Fibroblast of lung (primary cell): ENCODE results near the gene REPIN1. TPM values are rescaled to one million over a fixed set of nuclear protein-coding genes. Genes with fewer than 3 reads are reported as not detected.

ENCODE experiments used
- DNase-seq, 2 donors: peaks; one replicate each; pipeline versions ENCODE4 v3.0.0 to v3.0.0-alpha.2; 2010; ENCODE audit warnings: low read depth in 2 of 2
- H2AFZ ChIP-seq: 2 replicates; pipeline ENCODE4 v1.5.1; 2012; ENCODE audit warnings: low read length, control low read depth, inconsistent platforms
- H3K27ac ChIP-seq: 2 replicates; pipeline ENCODE4 v1.5.1; 2011; ENCODE audit warnings: low read length, control low read depth; ENCODE audit not compliant: insufficient read depth
- H3K27me3 ChIP-seq: 2 replicates; pipeline ENCODE4 v1.5.1; 2011; ENCODE audit warnings: mild to moderate bottlenecking, low read length; ENCODE audit not compliant: control insufficient read depth, insufficient read depth
- H3K36me3 ChIP-seq: 2 replicates; pipeline ENCODE4 v1.5.1; 2011; ENCODE audit warnings: low read length; ENCODE audit not compliant: control insufficient read depth, insufficient read depth
- H3K4me1 ChIP-seq: 2 replicates; pipeline ENCODE4 v1.5.1; 2011; ENCODE audit warnings: low read length; ENCODE audit not compliant: control insufficient read depth, insufficient read depth; ENCODE audit errors: extremely low read depth
- H3K4me2 ChIP-seq: 2 replicates; pipeline ENCODE4 v1.5.1; 2011; ENCODE audit warnings: low read length, control low read depth; ENCODE audit not compliant: insufficient read depth; ENCODE audit errors: extremely low read depth
- H3K4me3 ChIP-seq, 4 experiments: fragments of 200-600 bp in 1 of 4; sonication (generic) in 1 of 4; replicated peaks in 1 of 4; 2 replicates each; pipeline ENCODE4 v1.5.1; 2011 to 2016; ENCODE audit warnings: low read length in 4 of 4, low read depth in 3 of 4, mild to moderate bottlenecking in 3 of 4, control low read depth in 2 of 4, inconsistent platforms in 1 of 4, mixed read lengths in 1 of 4; ENCODE audit not compliant: insufficient read depth in 1 of 4; ENCODE audit errors: control extremely low read depth in 1 of 4
- H3K79me2 ChIP-seq: 2 replicates; pipeline ENCODE4 v1.5.1; 2012; ENCODE audit warnings: mild to moderate bottlenecking, low read length, inconsistent platforms; ENCODE audit not compliant: control insufficient read depth, insufficient read depth
- H3K9ac ChIP-seq: 2 replicates; pipeline ENCODE4 v1.5.1; 2011; ENCODE audit warnings: mild to moderate bottlenecking, low read length, control low read depth; ENCODE audit not compliant: insufficient read depth
- H3K9me3 ChIP-seq: 2 replicates; pipeline ENCODE4 v1.5.1; 2012; ENCODE audit warnings: low read depth, low read length; ENCODE audit not compliant: control insufficient read depth, insufficient read depth
- H4K20me1 ChIP-seq: 2 replicates; pipeline ENCODE4 v1.5.1; 2011; ENCODE audit warnings: low read length; ENCODE audit not compliant: control insufficient read depth, insufficient read depth; ENCODE audit errors: extremely low read depth
- CTCF ChIP-seq, 2 donors: IDR thresholded peaks in 1 of 2; conservative IDR thresholded peaks in 1 of 2; 1 replicate in 1 of 2; 2 replicates in 1 of 2; pipeline ENCODE4 v1.5.1; 2011 to 2012; ENCODE audit warnings: low read length in 2 of 2, control low read depth in 1 of 2, inconsistent platforms in 1 of 2, low read depth in 1 of 2, mild to moderate bottlenecking in 1 of 2
- EZH2 ChIP-seq: IDR thresholded peaks from 2 replicates; pipeline ENCODE4 v1.5.1; 2012; ENCODE audit warnings: low read length, control low read depth, mild to moderate bottlenecking; ENCODE audit errors: missing control alignments
- polyA plus RNA-seq, 2 donors: library from polyadenylated mRNA; depleted of rRNA in 1 of 2; stranded (reverse) in 1 of 2; unstranded in 1 of 2; fragments of >200 nt; gene quantifications; 2 replicates each; pipeline ENCODE4 v1.2.1, GENCODE V29; 2011 to 2012; ENCODE audit warnings: missing spikeins in 1 of 2
- total RNA-seq: library from RNA; depleted of rRNA; stranded (reverse); fragments of >200 nt; gene quantifications from 2 replicates; pipeline ENCODE4 v1.2.1, GENCODE V29; 2014

Gene REPIN1
- total and polyA plus RNA-seq, 2 donors (not counting 1 experiment from before 2014, with no cell fraction given): 20.8 to 41.3 TPM

GRCh38 chr7:150358988-150359621, 9.5 kb upstream of the REPIN1 start:
- DNase-seq: no peak

GRCh38 chr7:150359622-150360362, 8.8 kb upstream of the REPIN1 start:
- no peak overlapping the region for H3K27ac ChIP-seq
- H2AFZ ChIP-seq: no peak overlapping the region
- no peaks in the 10 kb centered on the region for H4K20me1 ChIP-seq
- no peaks in the 10 kb centered on the region for H3K36me3 ChIP-seq
- no peaks in the 10 kb centered on the region for H3K27me3 ChIP-seq
- H3K4me1 ChIP-seq: no peaks in the 10 kb centered on the region
- no peak overlapping the region for H3K4me2 ChIP-seq
- no peaks in the 10 kb centered on the region for H3K79me2 ChIP-seq
- no peak overlapping the region for H3K9ac ChIP-seq
- no peak overlapping the region for H3K4me3 ChIP-seq
- no peak for TF ChIP-seq CTCF (conservative IDR thresholded peaks at IDR 0.05 in 1 of 2, IDR thresholded peaks at IDR 0.05 in 1 of 2; ENCODE audit: low read depth in 1 of 2, low read length in 2 of 2)
- no peak for TF ChIP-seq EZH2
- H3K9me3 ChIP-seq: no peaks in the 10 kb centered on the region
- DNase-seq: no peak

More at GRCh38 chr7:150358988-150359621, 9.5 kb upstream of the REPIN1 start:
- Histone ChIP-seq H3K4me3 (no peak overlapping the region), H4K20me1 (no peaks in the 10 kb centered on the region), H3K36me3 (no peaks in the 10 kb centered on the region), H3K27me3 (no peaks in the 10 kb centered on the region), H2AFZ (no peak overlapping the region), H3K79me2 (no peaks in the 10 kb centered on the region), H3K27ac (no peak overlapping the region), H3K9ac (no peak overlapping the region), H3K4me2 (no peak overlapping the region), H3K4me1 (no peaks in the 10 kb centered on the region), H3K9me3 (no peaks in the 10 kb centered on the region)
- TF ChIP-seq EZH2 (no peak), CTCF (conservative IDR thresholded peaks at IDR 0.05 in 1 of 2, IDR thresholded peaks at IDR 0.05 in 1 of 2; ENCODE audit: low read depth in 1 of 2, low read length in 2 of 2) (no peak)

GRCh38 chr7:150360363-150361058, 8.1 kb upstream of the REPIN1 start:
- H4K20me1 ChIP-seq: no peaks in the 10 kb centered on the region
- H3K27ac ChIP-seq: no peak overlapping the region
- no peaks in the 10 kb centered on the region for H3K79me2 ChIP-seq
- H3K9me3 ChIP-seq: no peaks in the 10 kb centered on the region
- no peaks in the 10 kb centered on the region for H3K27me3 ChIP-seq
- TF ChIP-seq CTCF (conservative IDR thresholded peaks at IDR 0.05 in 1 of 2, IDR thresholded peaks at IDR 0.05 in 1 of 2; ENCODE audit: low read depth in 1 of 2, low read length in 2 of 2) (no peak), EZH2 (no peak)
- no peak for DNase-seq
- no peak overlapping the region for H3K4me3 ChIP-seq
- no peak overlapping the region for H3K4me2 ChIP-seq
- H2AFZ ChIP-seq: no peak overlapping the region
- no peaks in the 10 kb centered on the region for H3K36me3 ChIP-seq
- no peaks in the 10 kb centered on the region for H3K4me1 ChIP-seq
- H3K9ac ChIP-seq: no peak overlapping the region
